ENCODE results near the gene KIAA1755. TPM values are rescaled to one million over a fixed set of nuclear protein-coding genes. Genes with fewer than 3 reads are reported as not detected.

Gene KIAA1755
- total RNA-seq, 1 experiment from 2014 or later, result 0.17 TPM

GRCh38 chr20:38271608-38272120 lies 11.1 kb upstream of the KIAA1755 start:
- Mint-ChIP-seq H3K9me3 (peaks cover 0 to 3% of the 10 kb centered on the region in 2 experiments; a peak in 2 of 5 replicates), H3K27me3 (ENCODE audit: low read depth) (peaks cover 25% of the 10 kb centered on the region), H3K36me3 (ENCODE audit: insufficient read depth in 1 of 3, low read depth in 3 of 3) (peaks cover 0 to 2% (median 0%) of the 10 kb centered on the region in 3 experiments; a peak in 1 of 7 replicates), H3K4me1 (peaks cover 0 to 2% of the 10 kb centered on the region in 2 experiments; a peak in 1 of 4 replicates), H3K27ac (no peak overlapping the region), H3K4me3 (no peak overlapping the region)
- H3K27ac ChIP-seq (ENCODE audit: insufficient read length, low read depth, low read length), result no peak overlapping the region
- H4K5ac ChIP-seq (ENCODE audit: insufficient read length, low read depth, low read length), result no peak overlapping the region
- H3K4ac ChIP-seq (ENCODE audit: low read depth, low read length), result no peak overlapping the region
- no peak overlapping the region for H3K18ac ChIP-seq (ENCODE audit: insufficient read length, low read depth, low read length)
- H2AFZ ChIP-seq (ENCODE audit: low read length), result no peak overlapping the region
- H3K79me2 ChIP-seq (ENCODE audit: insufficient read depth, low read length), result no peaks in the 10 kb centered on the region
- TF ChIP-seq, protein P1, sequence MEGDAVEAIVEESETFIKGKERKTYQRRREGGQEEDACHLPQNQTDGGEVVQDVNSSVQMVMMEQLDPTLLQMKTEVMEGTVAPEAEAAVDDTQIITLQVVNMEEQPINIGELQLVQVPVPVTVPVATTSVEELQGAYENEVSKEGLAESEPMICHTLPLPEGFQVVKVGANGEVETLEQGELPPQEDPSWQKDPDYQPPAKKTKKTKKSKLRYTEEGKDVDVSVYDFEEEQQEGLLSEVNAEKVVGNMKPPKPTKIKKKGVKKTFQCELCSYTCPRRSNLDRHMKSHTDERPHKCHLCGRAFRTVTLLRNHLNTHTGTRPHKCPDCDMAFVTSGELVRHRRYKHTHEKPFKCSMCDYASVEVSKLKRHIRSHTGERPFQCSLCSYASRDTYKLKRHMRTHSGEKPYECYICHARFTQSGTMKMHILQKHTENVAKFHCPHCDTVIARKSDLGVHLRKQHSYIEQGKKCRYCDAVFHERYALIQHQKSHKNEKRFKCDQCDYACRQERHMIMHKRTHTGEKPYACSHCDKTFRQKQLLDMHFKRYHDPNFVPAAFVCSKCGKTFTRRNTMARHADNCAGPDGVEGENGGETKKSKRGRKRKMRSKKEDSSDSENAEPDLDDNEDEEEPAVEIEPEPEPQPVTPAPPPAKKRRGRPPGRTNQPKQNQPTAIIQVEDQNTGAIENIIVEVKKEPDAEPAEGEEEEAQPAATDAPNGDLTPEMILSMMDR (conservative IDR thresholded peaks at IDR 0.05), result no peak
- H3K4me2 ChIP-seq (ENCODE audit: insufficient read depth, insufficient read length, low read length), result no peak overlapping the region
- H4K20me1 ChIP-seq (ENCODE audit: control insufficient read depth, insufficient read depth, insufficient read length), result no peaks in the 10 kb centered on the region
- no peak overlapping the region for H3K9ac ChIP-seq (ENCODE audit: extremely low read depth, insufficient read length, low read length)
- no peak overlapping the region for H2AK5ac ChIP-seq (ENCODE audit: insufficient read length, low read length)
- H3K56ac ChIP-seq (ENCODE audit: insufficient read length, low read depth, low read length), result no peak overlapping the region
- H2BK5ac ChIP-seq (ENCODE audit: insufficient read length, low read length), result no peak overlapping the region
- WGBS (ENCODE audit: extremely low coverage, insufficient read length, low lambda C conversion rate), result no CpG with 5 or more reads among the region's 2 CpGs
- no peak overlapping the region for H3K14ac ChIP-seq (ENCODE audit: insufficient read depth, low read length)
- no peak for DNase-seq
- H3K4me1 ChIP-seq (ENCODE audit: insufficient read depth, low read length), result no peaks in the 10 kb centered on the region
- no peak overlapping the region for H4K8ac ChIP-seq (replicated peaks; ENCODE audit: insufficient read length, low read depth, low read length)
- H3K27me3 ChIP-seq (ENCODE audit: insufficient read depth, low read length), result no peaks in the 10 kb centered on the region
- no peak overlapping the region for H2BK20ac ChIP-seq (ENCODE audit: low read depth, low read length, poor library complexity, severe bottlenecking)
- no peaks in the 10 kb centered on the region for H3K79me1 ChIP-seq (ENCODE audit: insufficient read depth, low read depth, low read length, poor library complexity, severe bottlenecking)
- no peak overlapping the region for H4K91ac ChIP-seq (ENCODE audit: insufficient read length, low read depth, low read length)
- no peak overlapping the region for H2BK12ac ChIP-seq (ENCODE audit: insufficient read length, low read depth, low read length)
- H2BK15ac ChIP-seq (ENCODE audit: low read depth, low read length), result no peak overlapping the region
- no peak overlapping the region for H3K23ac ChIP-seq (ENCODE audit: insufficient read length, low read depth, low read length)
- H2BK120ac ChIP-seq (ENCODE audit: low read depth, low read length, poor library complexity, severe bottlenecking), result no peak overlapping the region
- no peaks in the 10 kb centered on the region for H3K23me2 ChIP-seq (ENCODE audit: insufficient read length, low read depth, low read length, poor library complexity, severe bottlenecking)
- H3K9me3 ChIP-seq (ENCODE audit: control insufficient read depth, low read depth, low read length), result no peaks in the 10 kb centered on the region
- H3T11ph ChIP-seq (ENCODE audit: low read length), result no peak overlapping the region

Measured in H9 (cell line).